Ectodermal cell (in vitro differentiated cells): ENCODE measurements around the gene CXorf66. TPM values are rescaled to one million over a fixed set of nuclear protein-coding genes. Genes with fewer than 3 reads are reported as not detected.
"Not testable (repeated sequence)": the region's sequence is repeated elsewhere in the genome, so short reads cannot be mapped to it uniquely, and the experiment has no call there.

Experiments used
- H3K27ac ChIP-seq: 2 replicates; pipeline ENCODE4 v1.7.0; 2013; ENCODE audit warnings: mild to moderate bottlenecking, low read depth, low read length; ENCODE audit not compliant: insufficient read depth, poor library complexity, severe bottlenecking
- H3K27me3 ChIP-seq: 2 replicates; pipeline ENCODE4 v1.7.0; 2013; ENCODE audit warnings: mild to moderate bottlenecking, low read length; ENCODE audit not compliant: insufficient read depth, control insufficient read depth, poor library complexity, severe bottlenecking
- H3K36me3 ChIP-seq: one replicate; pipeline ENCODE4 v1.7.0; 2013; ENCODE audit warnings: low read length; ENCODE audit not compliant: control insufficient read depth, insufficient read depth
- H3K4me1 ChIP-seq: one replicate; pipeline ENCODE4 v1.7.0; 2013; ENCODE audit warnings: low read length; ENCODE audit not compliant: control insufficient read depth, insufficient read depth
- H3K4me3 ChIP-seq: 2 replicates; pipeline ENCODE4 v1.7.0; 2013; ENCODE audit warnings: low read depth, low read length, control low read depth; ENCODE audit not compliant: insufficient read depth
- H3K9me3 ChIP-seq: 2 replicates; pipeline ENCODE4 v1.7.0; 2013; ENCODE audit warnings: mild to moderate bottlenecking, low read length, moderate library complexity; ENCODE audit not compliant: control insufficient read depth
- WGBS, 2 experiments: methylation state at CpG; one replicate each; pipeline ENCODE4 v1.1.7; 2013; ENCODE audit warnings: missing lambda C conversion rate in 2 of 2; 5-methylcytosine and 5-hydroxymethylcytosine counted together
- polyA plus RNA-seq, 4 experiments: library from polyadenylated mRNA; stranded (reverse); fragments of 50-300 nt; gene quantifications; one replicate each; pipeline ENCODE4 v1.2.3, GENCODE V29; 2013

Gene CXorf66
- polyA plus RNA-seq (2013, experiment 1 of 4) = not detected
- not detected for polyA plus RNA-seq (2013, experiment 2 of 4)
- not detected for polyA plus RNA-seq (2013, experiment 3 of 4)
- not detected for polyA plus RNA-seq (2013, experiment 4 of 4)

DNA sequence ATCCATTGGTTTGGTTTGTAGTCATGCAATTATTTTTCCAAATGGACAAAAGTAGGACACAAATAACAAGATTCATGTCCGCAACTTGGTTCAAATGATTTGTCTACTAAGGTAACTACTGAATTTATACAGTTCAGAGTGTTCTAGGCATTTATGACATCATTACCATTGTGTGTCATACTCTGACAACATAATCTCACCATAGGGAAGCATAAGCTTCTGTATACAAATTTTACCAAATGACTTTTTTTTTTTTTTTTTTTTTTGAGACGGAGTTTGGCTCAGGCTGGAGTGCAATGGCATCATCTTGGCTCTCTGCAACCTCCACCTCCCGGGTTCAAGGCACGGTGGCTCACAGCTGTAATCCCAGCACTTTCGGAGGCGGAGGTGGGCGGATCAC is at the start of gene CXorf66:
Gene CXorf66, minus strand, starts transcription at position 101 of the 400 bp plus-strand sequence. Its CDS starts 25 bp downstream, at position 76.
- H3K27ac ChIP-seq = no peak within 1 kb of the TSS
- H3K27me3 ChIP-seq = no peaks in the 10 kb centered on the region
- no peaks in the 10 kb centered on the region for H3K9me3 ChIP-seq
- no peaks in the 10 kb centered on the region for H3K36me3 ChIP-seq
- WGBS, 2 experiments = 92 to 98% methylated on average over 6 to 7 of the region's 7 CpGs
- H3K4me1 ChIP-seq = no peaks in the 10 kb centered on the region
- H3K4me3 ChIP-seq = no peak within 1 kb of the TSS

GRCh38 chrX:139982856-139983255 is 17.5 kb upstream of the CXorf66 start:
- 97 to 98% methylated on average over 2 to 3 of the region's 3 CpGs for WGBS, 2 experiments
- no peaks in the 10 kb centered on the region for H3K4me1 ChIP-seq
- H3K36me3 ChIP-seq = no peaks in the 10 kb centered on the region
- no peak overlapping the region for H3K27ac ChIP-seq
- no peaks in the 10 kb centered on the region for H3K9me3 ChIP-seq
- no peaks in the 10 kb centered on the region for H3K27me3 ChIP-seq
- H3K4me3 ChIP-seq = no peak overlapping the region

GRCh38 chrX:139974471-139974870 is 9.2 kb upstream of the CXorf66 start:
- Histone ChIP-seq H3K36me3 (no peaks in the 10 kb centered on the region), H3K27me3 (peaks cover 5% of the 10 kb centered on the region), H3K4me1 (no peaks in the 10 kb centered on the region), H3K4me3 (no peak overlapping the region), H3K9me3 (no peaks in the 10 kb centered on the region), H3K27ac (no peak overlapping the region)
- WGBS, 2 experiments = 93 to 96% methylated on average over 3 of the region's 3 CpGs

GRCh38 chrX:139972629-139973624 is 7.6 kb upstream of the CXorf66 start:
- Histone ChIP-seq H3K4me1 (no peaks in the 10 kb centered on the region), H3K36me3 (no peaks in the 10 kb centered on the region), H3K27ac (no peak overlapping the region), H3K9me3 (no peaks in the 10 kb centered on the region), H3K4me3 (no peak overlapping the region), H3K27me3 (peaks cover 5% of the 10 kb centered on the region)
- 88 to 89% methylated on average over 3 to 6 of the region's 6 CpGs for WGBS, 2 experiments

- Histone ChIP-seq H3K36me3 (no peaks in the 10 kb centered on the region), H3K9me3 (no peaks in the 10 kb centered on the region), H3K4me1 (no peaks in the 10 kb centered on the region), H3K27ac (no peak overlapping the region), H3K27me3 (peaks cover 5% of the 10 kb centered on the region), H3K4me3 (no peak overlapping the region)
- 95 to 96% methylated on average over 4 of the region's 5 CpGs for whole genome bisulfite sequencing, 2 experiments
Measured at GRCh38 chrX:139972113-139972512, 6.8 kb upstream of the CXorf66 start.

GRCh38 chrX:139971394-139971749 is 6.1 kb upstream of the CXorf66 start:
- H3K36me3 ChIP-seq = no peaks in the 10 kb centered on the region
- H3K27ac ChIP-seq = no peak overlapping the region
- H3K4me1 ChIP-seq = no peaks in the 10 kb centered on the region
- H3K4me3 ChIP-seq = no peak overlapping the region
- WGBS, 2 experiments = 60 to 78% methylated on average over 8 to 9 of the region's 10 CpGs
- H3K27me3 ChIP-seq = peaks cover 5% of the 10 kb centered on the region
- no peaks in the 10 kb centered on the region for H3K9me3 ChIP-seq

DNA sequence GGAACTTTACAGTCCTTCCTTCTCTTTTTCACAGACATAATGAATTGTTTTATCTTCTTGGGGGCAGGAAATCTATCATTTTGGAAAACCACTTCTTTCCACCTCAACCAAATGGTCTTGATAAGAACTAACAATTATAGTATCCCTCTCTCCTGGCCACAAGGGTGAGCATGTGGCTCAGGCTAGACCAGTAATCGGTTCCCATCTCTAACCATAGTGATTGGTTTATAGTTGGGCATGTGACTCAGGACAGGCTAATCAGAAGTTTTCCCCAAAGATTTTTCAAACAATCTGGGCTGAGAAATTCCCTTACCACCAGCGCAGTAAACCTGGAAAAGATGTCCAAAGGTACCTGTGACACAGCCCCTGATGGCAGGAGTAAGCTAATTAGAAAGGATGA is 4.0 kb upstream of the CXorf66 start:
- WGBS, 2 experiments = 89 to 100% methylated on average over 1 of the region's 2 CpGs
- Histone ChIP-seq H3K4me1 (no peaks in the 10 kb centered on the region), H3K4me3 (no peak overlapping the region), H3K27me3 (peaks cover 5% of the 10 kb centered on the region), H3K9me3 (no peaks in the 10 kb centered on the region), H3K36me3 (no peaks in the 10 kb centered on the region), H3K27ac (no peak overlapping the region)

DNA sequence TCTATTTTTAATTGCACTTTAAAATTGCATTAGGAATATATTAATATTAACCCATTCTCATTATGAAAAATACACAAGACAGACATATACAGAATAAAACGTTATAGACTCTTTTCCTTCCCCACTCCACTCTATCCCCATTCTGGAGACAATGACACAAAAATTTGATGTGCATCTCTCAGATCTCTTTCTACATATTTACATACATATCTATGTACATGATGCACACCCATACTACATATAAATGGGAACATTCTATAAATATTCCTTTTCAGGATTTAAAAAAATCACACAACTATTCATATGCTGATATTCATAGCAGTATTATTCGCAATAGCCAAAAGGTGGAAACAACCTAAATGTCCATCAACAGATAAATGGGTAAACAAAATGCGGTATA is 2.4 kb upstream of the CXorf66 start:
- H3K36me3 ChIP-seq = no peaks in the 10 kb centered on the region
- H3K4me3 ChIP-seq = no peak overlapping the region
- H3K9me3 ChIP-seq = no peaks in the 10 kb centered on the region
- H3K27me3 ChIP-seq = peaks cover 5% of the 10 kb centered on the region
- H3K4me1 ChIP-seq = no peaks in the 10 kb centered on the region
- no peak overlapping the region for H3K27ac ChIP-seq
- 45 to 72% methylated on average over 1 to 2 of the region's 3 CpGs for WGBS, 2 experiments

- Histone ChIP-seq H3K4me3 (no peak overlapping the region), H3K36me3 (no peaks in the 10 kb centered on the region), H3K27ac (no peak overlapping the region), H3K4me1 (no peaks in the 10 kb centered on the region), H3K27me3 (peaks cover 5% of the 10 kb centered on the region), H3K9me3 (no peaks in the 10 kb centered on the region)
- 68 to 73% methylated on average over 3 of the region's 4 CpGs for WGBS, 2 experiments
Measured at GRCh38 chrX:139967300-139967699, 2.0 kb upstream of the CXorf66 start.

DNA sequence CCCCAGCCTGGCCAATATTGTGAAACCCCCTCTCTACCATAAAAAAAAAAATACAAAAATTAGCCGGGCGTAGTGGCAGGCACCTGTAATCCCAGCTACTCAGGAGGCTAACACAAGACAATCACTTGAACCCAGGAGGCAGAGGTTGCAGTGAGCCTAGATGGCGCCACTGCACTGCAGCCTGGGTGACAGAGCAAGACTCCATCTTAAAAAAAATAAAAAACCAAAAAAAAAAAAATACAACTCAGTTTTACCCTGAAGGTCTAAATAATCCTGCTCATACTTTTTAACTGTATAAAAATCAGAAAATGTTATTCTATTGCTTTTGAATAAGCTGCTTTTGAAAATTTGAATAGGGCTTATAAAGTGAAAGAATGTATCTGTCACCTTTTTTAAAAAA is 838 bp upstream of the CXorf66 start:
- not testable (repeated sequence) for H3K36me3 ChIP-seq, H3K9me3 ChIP-seq, H3K4me1 ChIP-seq, H3K27me3 ChIP-seq, H3K4me3 ChIP-seq, H3K27ac ChIP-seq
- 63 to 72% methylated on average over 1 to 3 of the region's 3 CpGs for WGBS, 2 experiments
